Prostate gland (tissue), 2 donors: ENCODE data around the gene TMEM108.

ENCODE experiments used
- POLR2A ChIP-seq: fragments of 450-650 bp; IDR thresholded peaks from one replicate; pipeline ENCODE4 v1.6.1; 2016; ENCODE audit warnings: antibody characterized with exemption, mild to moderate bottlenecking
- POLR2AphosphoS5 ChIP-seq: sonication (generic); formaldehyde crosslinking; IDR thresholded peaks from one replicate; pipeline ENCODE4 v1.6.1; 2017; ENCODE audit warnings: antibody characterized with exemption
- TF ChIP-seq, protein P1 (sequence below), 4 experiments: fragments of 200-600 bp in 2 of 4; fragments of 450-650 bp in 2 of 4; sonication (generic) in 2 of 4; IDR thresholded peaks; 1 replicate in 3 of 4; 2 replicates in 1 of 4; pipeline ENCODE4 v1.5.1; 2016 to 2019; ENCODE audit warnings: antibody characterized with exemption in 4 of 4, mild to moderate bottlenecking in 2 of 4, moderate library complexity in 2 of 4

GRCh38 chr3:132995971-132996370 lies 42.2 kb upstream of the TMEM108 start:
- TF ChIP-seq, protein P1, sequence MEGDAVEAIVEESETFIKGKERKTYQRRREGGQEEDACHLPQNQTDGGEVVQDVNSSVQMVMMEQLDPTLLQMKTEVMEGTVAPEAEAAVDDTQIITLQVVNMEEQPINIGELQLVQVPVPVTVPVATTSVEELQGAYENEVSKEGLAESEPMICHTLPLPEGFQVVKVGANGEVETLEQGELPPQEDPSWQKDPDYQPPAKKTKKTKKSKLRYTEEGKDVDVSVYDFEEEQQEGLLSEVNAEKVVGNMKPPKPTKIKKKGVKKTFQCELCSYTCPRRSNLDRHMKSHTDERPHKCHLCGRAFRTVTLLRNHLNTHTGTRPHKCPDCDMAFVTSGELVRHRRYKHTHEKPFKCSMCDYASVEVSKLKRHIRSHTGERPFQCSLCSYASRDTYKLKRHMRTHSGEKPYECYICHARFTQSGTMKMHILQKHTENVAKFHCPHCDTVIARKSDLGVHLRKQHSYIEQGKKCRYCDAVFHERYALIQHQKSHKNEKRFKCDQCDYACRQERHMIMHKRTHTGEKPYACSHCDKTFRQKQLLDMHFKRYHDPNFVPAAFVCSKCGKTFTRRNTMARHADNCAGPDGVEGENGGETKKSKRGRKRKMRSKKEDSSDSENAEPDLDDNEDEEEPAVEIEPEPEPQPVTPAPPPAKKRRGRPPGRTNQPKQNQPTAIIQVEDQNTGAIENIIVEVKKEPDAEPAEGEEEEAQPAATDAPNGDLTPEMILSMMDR (IDR thresholded peaks at IDR 0.05) = no peak
- TF ChIP-seq POLR2A (no peak), POLR2AphosphoS5 (no peak)
